Measurements from ENCODE around the gene TMC6. TPM values are rescaled to one million over a fixed set of nuclear protein-coding genes. Genes with fewer than 3 reads are reported as not detected.

Gene TMC6
- total and polyA plus RNA-seq, 7 donors: 5.3 to 145 (median 10.5) TPM

GRCh38 chr17:78133179-78133951 is 4.8 kb upstream of the TMC6 start:
- no peak for DNase-seq
- H3K27ac ChIP-seq: no peak overlapping the region
- no peak for TF ChIP-seq POLR2A (IDR thresholded peaks at IDR 0.05)
- H3K4me1 ChIP-seq: peaks cover 0 to 30% (median 26%) of the 10 kb centered on the region in 4 donors
- intact Hi-C loops (cut with DNase I): no loop called here
- peaks cover 21 to 57% (median 53%) of the 10 kb centered on the region in 3 donors for H3K27me3 ChIP-seq
- H3K4me3 ChIP-seq: no peak overlapping the region
- H3K36me3 ChIP-seq: no peaks in the 10 kb centered on the region
- H3K9me3 ChIP-seq: no peaks in the 10 kb centered on the region
- 76 to 89% methylated on average over 30 of the region's 30 CpGs for WGBS, 2 donors

DNA sequence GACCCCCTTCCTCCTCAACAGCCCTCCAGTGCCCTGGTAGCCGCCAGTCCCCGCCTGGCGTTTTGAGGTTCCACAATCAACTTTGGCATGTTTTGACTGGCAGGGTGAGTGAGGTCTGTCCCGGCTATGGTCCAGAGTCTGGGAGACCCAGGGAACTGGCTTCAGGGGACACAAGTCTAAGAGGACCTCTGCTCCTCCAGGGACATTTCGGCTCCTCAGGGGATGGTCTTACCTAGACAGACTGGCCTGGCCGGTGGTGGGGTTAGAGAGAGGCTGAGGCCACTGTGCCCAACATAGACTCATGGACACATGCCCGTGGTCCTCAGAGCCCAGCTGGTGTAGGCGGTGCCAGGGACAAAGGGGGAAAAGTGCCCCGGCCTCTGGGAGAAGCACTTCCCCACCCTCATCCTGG is 4.2 kb upstream of the TMC6 start:
- H3K27me3 ChIP-seq: peaks cover 26 to 63% (median 59%) of the 10 kb centered on the region in 3 donors
- H3K9me3 ChIP-seq: no peaks in the 10 kb centered on the region
- no peaks in the 10 kb centered on the region for H3K36me3 ChIP-seq
- H3K4me1 ChIP-seq: peaks cover 0 to 36% (median 32%) of the 10 kb centered on the region in 4 donors
- DNase-seq: no peak
- TF ChIP-seq POLR2A (IDR thresholded peaks at IDR 0.05): no peak
- TF ChIP-seq POLR2AphosphoS5 (IDR thresholded peaks at IDR 0.05): no peak
- TF ChIP-seq CTCF (IDR thresholded peaks at IDR 0.05): no peak
- TF ChIP-seq EP300 (IDR thresholded peaks at IDR 0.05): no peak
- intact Hi-C loops (cut with DNase I): no loop called here
- H3K27ac ChIP-seq: no peak overlapping the region
- H3K4me3 ChIP-seq: no peak overlapping the region
- 71% methylated on average over 9 of the region's 9 CpGs for WGBS, 2 donors

- Histone ChIP-seq H3K4me1 (peaks cover 0 to 42% (median 36%) of the 10 kb centered on the region in 4 donors), H3K36me3 (no peaks in the 10 kb centered on the region), H3K27ac (no peak overlapping the region), H3K9me3 (no peaks in the 10 kb centered on the region), H3K4me3 (peak overlapping the region in 3 of 4 donors; percentile 3 to 33 (median 22)), H3K27me3 (peaks cover 26 to 69% (median 64%) of the 10 kb centered on the region in 3 donors)
- 6 to 10% methylated on average over 38 of the region's 38 CpGs for WGBS, 2 donors
- no peak for DNase-seq
- intact Hi-C loops (cut with DNase I): no loop called here
- no peak for TF ChIP-seq POLR2A (IDR thresholded peaks at IDR 0.05)
- no peak for TF ChIP-seq EP300 (IDR thresholded peaks at IDR 0.05)
- no peak for TF ChIP-seq POLR2AphosphoS5 (IDR thresholded peaks at IDR 0.05)
- no peak for TF ChIP-seq CTCF (IDR thresholded peaks at IDR 0.05)
Observed at GRCh38 chr17:78132084-78132676, 3.6 kb upstream of the TMC6 start.

DNA sequence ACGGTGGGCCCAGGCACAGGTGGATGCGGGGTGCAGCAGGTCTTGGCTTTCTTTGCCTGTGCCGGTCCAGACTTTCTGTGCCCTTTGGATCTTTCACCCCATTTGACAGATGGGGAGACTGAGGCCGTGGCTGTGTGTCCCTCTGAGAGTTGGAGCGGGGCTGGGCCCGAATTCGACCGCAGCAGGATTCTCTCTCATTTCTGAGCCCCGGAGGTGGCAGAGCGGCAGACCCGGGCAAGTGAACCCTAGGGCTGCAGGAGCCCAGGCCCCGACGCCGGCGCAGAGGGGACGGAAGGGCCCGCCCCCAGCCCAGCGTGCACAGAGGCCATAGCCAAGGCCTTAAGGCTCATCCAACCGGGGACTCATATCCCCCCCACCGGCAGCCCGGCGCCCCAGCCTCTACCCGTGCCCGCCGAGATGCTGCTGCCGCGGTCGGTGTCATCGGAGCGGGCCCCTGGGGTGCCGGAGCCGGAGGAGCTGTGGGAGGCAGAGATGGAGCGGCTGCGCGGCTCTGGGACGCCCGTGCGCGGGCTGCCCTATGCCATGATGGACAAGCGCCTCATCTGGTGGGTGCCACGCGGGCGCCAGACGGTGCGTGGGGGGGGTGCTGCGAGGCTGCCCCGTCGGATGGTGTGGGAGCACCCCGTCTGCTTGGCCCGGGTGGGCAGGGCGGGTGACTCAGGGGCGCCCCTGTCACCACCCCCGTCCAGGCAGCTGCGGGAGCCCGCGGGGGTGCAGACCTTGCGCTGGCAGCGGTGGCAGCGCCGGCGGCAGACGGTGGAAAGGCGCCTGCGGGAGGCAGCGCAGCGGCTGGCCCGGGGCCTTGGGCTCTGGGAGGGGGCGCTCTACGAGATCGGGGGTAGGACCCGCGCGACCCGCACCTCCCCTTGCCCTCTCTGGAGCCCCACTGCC is 2.9 kb upstream of the TMC6 start:
- 14 to 15% methylated on average over 74 of the region's 74 CpGs for WGBS, 2 donors
- no peak for DNase-seq
- no peaks in the 10 kb centered on the region for H3K36me3 ChIP-seq
- H3K4me1 ChIP-seq: peaks cover 0 to 50% (median 38%) of the 10 kb centered on the region in 4 donors
- no peak overlapping the region for H3K27ac ChIP-seq
- no peaks in the 10 kb centered on the region for H3K9me3 ChIP-seq
- TF ChIP-seq CTCF (IDR thresholded peaks at IDR 0.05) (no peak), POLR2A (IDR thresholded peaks at IDR 0.05) (no peak), EP300 (IDR thresholded peaks at IDR 0.05) (no peak), POLR2AphosphoS5 (IDR thresholded peaks at IDR 0.05) (no peak)
- intact Hi-C loops (cut with DNase I): no loop called here
- peak overlapping the region in 3 of 4 donors; percentile 3 to 33 (median 22) for H3K4me3 ChIP-seq
- peaks cover 26 to 77% (median 64%) of the 10 kb centered on the region in 3 donors for H3K27me3 ChIP-seq

All from sigmoid colon (tissue), 7 donors.